ENCODE measurements around the gene CFAP251.

The CFAP251 gene

DNA sequence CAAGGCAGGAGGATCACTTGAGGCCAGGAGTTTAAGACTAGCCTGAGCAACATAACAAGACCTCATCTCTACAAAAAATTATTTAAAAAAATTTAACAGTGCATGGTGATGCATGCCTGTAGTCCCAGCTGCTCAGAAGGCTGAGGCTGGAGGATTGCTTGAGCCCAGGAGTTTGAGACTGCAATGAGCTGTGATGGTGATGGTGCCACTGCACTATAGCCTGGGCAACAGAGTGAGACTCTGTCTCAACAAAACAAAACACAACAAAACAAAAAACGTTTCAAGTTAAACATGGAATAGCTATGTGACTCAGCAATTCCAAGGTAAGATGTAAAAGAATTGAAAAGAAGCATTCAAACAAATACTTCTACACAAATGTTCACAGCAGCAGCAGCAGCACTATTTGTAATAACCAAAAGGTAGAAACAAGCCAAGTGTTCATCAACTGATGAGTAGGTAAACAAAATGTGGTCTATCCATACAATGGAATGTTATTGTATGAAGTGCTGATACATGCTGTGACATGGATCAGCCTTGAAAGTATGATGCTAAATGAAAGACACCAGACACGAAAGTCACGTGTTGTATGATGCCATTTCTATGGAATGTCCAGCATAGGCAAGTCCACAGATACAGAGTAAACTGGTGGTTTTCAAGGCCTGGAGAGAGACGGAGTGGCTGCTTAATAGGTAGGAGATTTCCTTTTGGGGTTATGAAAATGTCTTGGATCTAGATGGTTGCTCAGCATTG lies 31.4 kb downstream of the CFAP251 start:
- no peak for DNase-seq

DNA sequence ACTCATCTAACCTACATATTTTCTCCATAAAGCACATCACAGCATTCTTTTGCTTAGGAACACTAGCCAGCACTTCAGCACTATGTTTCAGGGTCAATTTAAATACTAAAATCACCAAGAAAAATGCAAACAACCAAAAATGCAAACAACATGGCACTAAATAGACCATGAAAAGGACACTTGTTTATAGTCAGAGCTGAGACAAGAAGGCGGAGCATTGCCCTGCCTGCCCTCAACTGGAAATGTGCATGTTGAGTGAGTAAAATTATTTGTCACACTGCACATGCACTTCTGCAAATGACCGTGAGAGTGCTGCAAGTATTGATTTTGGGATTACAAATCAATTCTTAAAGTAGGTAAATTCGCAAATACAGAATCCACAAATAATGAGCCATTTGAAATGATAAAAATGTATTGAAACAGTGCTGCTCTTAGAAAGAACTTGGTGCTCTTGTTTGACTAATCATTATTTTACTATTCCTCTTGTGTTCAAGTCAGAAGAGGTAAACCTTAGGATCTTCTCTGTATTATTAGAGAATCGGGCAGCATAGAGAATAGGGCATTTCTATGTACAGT lies 34.8 kb downstream of the CFAP251 start:
- DNase-seq = no peak

DNA sequence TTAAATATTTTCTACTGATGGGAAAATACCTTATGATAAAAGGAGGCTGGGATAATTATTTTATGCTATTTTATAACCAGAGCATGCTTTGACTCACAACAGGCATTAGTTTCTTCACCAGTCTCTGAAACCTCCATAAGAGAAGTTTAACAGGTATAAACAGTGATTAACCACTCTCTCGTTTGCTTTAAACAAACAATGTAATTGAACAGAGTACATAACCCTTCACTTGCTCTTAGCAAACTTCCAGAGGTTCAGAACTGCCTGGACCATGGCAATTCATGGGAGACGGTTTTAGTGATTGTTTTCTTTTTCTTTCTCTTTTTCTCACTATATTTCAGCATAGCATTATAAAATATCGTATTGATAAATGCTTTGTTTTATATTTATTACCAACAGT lies 35.3 kb downstream of the CFAP251 start:
- DNase-seq = no peak

DNA sequence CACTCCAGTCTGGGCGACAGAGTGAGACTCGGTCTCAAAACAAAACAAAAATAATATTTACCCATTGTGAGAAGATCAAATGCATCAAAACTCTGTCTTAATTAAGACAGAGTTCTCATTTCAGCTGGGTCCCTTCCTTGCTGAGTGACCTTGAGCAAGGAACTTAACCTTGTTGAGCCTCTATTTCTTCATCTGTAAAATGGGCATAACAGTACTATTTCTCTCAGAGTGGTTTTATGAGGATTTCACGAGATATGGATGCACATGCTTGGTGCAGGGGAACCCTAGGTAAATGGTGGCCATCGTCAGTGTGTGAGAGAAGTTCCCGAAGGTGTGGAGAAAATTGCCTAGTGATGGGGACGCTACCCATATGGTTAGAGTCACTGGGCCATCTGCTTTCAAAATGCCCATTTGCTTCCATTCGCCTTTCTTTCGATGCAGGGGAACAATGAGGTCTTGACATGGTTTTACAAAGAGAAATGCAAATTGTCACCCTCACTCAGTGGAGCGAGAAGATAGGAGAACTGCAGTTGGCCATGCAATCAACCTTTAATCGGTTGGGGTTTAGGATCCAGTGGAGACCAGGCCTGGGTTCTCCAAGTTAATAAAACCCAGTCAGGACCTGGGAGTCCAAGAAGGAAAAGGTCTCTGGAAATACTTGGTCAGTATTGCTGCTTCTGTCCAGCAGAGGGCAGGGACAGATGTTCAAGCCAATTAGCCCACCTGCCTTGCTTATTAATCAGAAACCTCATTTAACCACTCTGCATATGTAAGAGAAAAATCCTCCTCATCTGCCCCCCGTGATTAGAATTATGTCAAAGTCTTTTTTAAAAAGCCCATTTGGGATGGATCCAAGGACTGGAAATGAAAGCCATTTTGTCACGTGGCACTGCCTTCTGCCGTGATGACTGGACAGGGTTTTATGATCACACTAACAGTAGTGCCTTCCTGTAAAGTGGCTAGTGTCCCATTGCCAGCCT lies 37.2 kb downstream of the CFAP251 start:
- no peak for DNase-seq

DNA sequence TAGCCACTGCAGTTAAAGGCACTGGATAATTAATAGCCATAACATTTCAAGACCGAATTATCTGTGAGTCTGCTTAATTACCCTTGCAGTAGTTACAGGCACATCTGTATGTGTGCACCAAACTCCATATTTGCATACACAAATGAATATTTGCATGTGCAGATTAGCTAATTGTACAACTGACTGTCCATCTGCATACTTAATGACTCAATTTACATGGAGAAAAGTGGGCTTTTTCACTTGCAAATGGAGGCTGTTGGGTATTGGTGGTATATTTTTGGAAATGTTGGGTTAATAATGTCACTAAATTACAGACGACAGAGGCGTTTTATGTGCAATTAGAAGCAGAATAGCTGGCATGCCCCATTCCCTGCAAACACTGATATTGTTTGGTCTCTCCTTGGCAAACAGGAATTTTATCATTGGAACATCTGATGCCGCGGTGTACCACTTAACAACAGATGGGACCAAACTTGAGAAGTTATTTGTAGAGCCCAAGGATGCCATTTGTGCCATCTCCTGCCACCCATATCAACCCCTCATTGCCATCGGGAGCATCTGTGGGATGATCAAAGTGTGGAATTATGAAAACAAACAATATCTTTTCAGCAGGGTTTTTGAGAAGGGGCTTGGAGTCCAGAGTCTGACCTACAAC lies 39.6 kb downstream of the CFAP251 start:
- no peak for DNase-seq

DNA sequence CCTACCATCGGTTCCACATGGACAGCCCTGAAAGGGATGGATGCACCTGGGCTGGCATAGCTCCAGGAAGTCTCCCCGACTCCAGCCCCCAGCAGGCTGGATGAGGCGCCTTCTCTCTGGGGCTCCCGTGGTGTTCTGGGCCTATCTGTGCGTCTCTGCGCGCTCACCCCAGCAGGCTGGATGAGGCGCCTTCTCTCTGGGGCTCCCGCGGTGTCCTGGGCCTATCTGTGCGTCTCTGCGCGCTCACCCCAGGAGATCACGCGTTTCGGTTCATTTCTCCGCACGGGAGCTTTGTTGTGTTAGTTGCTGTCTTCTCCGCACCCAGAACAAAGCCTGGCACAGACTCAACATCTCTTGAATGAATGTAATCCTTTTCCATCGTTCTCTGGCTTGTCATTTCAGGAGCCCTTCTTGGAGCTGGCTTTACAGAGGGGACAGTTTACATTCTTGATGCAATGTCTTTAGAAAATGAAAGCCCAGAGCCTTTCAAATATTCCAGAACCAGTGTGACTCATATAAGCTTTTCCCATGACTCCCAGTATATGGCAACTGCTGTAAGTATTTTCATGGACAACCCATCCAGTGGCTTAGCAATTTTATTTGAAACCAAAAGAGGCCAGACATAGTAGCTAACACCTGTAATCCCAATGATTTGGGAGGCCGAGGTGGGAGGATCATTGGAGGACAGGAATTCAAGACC lies 40.3 kb downstream of the CFAP251 start:
- DNase-seq = no peak

DNA sequence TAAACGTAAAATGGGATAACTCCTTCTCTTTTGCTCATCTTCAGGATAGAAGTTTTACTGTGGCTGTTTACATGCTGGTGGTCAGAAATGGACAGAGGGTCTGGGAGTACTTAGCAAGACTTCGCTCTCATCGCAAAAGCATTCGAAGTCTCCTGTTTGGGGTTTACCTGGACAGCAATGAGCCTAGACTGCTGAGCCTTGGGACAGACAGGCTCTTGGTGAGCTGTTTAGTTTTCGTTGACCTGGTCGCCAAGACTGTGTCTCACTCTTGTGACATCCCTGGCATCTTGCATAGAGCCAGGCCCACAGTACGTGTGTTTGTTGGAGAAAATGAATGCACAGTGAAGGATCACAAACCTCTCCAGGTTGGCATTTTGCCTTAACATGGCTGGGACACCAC lies 42.1 kb downstream of the CFAP251 start:
- DNase-seq = no peak

DNA sequence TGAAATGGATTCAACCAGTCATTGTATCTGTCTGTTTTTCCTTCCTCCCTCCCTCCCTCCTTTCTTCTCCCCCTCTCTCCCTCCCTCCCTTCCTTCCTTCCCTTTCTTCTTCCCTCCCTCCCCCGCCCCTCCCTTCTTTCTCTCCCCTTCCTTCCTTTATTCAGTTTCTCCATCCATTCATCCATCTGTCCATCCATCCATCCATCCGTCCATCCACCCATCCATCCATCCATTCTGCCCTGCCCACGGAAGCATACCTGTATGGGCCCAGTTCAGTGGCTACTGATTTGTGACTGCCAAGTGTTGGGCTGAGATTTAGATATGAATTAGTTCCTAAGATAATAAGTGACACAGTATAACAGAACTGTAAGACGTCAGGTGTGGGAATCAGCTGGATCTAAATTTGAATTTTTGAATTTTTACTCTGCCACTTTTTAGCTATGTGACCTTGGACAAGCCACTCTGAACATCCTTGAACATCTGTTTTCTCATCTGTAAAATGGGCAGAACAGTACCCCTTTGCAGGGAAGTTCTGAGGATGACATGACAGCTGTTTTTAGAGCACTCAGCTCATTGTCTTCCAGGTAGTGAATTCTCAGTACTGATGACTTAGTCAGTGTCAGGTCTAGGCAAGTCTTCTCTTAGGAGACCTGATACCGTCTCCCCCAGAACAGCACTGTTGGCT lies 42.9 kb downstream of the CFAP251 start:
- DNase-seq = no peak

DNA sequence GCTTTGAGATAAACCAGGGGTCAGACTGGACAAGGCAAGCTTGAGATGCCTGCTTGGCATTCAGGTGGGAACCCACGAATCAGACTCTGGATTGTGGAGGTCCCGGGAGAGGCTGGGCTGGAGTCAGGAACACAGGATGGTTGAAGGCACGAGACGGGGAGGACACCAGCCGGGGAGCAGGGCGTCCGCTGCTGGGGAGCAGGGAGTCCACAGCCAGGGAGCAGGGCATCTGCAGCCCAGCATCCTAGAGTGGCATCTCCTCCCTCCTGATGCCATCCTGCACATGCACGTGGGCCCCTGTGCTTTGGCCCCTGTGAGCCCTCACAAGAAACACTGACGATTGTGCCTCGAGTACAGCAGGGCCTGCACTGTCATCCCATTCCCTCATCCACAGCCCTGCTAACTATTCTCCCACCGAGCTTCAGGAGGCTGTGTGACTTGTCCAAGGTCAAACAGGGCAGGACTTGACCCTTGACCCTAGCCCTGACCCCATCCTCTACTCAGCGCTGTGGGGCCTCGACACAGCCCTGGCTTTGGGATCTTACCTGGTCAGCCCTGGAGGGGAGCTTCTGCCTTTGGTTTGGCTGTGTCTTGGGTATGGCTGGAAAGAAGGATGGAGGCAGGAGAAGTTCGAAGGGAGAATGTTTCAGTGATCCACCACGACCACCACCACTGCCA lies 45.1 kb downstream of the CFAP251 start:
- DNase-seq = no peak

DNA sequence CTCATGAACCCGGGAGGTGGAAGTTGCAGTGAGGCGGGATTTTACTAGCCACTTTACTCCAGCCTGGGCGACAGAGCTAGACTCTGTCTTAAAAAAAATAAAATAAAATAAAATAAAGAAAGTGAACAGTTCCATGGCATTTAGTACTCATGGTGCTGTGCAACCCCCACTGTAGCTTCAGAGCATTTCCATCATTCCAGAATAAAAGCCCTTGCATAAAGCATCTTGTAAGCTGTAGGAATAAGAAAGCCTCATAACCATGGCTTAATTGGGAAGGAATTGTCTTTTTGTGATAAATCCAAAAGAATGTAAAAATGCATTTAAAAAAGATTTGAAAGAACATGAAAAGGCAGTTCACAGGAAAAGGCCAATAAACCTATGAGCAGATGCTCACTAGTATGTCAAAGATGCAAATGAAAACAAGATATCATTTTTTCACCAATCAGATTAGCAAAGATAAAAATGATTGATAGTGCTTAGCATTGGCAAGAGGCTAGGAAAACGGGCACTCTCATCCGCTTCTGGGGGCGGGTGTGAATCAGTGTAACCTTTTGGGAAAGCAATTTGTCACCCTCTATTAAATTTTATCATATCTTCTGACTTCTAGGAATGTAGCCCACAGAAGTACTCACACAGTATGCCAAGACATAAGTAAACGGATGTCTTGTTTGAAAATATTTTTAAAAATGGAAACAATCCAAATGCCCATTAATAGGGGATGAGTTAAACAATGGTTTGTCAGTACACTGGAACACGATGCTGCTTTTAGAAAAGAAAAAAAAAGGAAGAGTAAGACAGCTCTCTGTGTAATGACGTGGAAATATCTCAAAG lies 46.6 kb downstream of the CFAP251 start:
- DNase-seq = no peak

DNA sequence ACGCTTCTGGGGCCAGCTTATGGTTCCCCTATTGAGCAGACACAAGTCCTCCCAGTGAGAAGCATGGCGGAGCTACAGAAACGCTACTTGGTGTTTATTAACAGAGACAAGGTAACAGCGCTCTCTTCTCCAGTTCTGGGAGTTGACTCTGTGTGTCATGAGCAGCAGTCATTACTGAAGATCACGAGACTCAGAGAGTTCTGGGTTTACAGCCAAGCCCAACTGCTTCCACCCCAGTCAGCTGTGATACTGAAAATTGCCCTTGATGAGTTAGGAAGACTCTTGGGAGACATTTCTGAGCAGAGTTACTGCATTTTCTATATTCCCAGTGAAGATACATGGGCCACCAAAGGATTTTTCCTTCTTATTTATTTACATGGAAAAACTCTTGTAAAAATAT lies 48.6 kb downstream of the CFAP251 start:
- no peak for DNase-seq

DNA sequence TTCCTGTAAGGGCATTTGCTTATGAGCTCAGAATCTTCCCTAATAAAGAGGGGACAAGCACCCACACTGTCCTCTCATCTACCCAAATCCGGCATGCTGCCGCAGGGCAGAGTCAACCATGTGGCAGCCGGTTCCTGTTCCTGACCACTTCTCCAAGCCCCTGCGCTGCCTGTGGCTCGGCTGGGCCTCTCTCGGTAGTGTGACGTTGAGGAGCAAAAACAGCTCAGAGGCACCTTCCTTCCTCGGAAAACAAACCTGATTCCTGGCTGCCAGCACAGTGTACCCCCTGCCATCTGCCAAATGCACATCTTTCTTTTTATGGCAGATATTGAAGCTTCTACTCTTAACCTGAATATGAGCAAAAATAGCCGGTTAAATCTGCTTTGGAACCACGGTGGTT lies 50.5 kb downstream of the CFAP251 start:
- peak; percentile 13 to 39 for DNase-seq

DNA sequence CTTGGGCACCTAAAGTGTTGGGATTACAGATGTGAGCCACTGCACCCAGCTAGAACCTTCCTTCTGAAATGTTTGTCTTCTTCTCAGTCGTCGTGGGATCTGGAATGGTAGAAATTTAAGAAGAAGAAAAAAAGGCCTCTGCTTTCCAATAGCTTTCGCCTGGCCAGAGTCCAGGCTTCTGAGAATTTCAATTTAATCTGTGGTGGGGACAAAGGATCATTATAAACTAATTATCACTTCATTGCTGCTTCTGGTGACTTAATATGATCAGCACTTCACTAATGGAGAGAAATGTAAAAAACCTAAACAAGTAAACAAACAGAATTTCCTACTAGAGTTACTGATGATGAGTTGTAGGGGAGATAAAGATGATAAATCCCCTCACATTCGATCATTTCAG lies 51.3 kb downstream of the CFAP251 start:
- DNase-seq = no peak

DNA sequence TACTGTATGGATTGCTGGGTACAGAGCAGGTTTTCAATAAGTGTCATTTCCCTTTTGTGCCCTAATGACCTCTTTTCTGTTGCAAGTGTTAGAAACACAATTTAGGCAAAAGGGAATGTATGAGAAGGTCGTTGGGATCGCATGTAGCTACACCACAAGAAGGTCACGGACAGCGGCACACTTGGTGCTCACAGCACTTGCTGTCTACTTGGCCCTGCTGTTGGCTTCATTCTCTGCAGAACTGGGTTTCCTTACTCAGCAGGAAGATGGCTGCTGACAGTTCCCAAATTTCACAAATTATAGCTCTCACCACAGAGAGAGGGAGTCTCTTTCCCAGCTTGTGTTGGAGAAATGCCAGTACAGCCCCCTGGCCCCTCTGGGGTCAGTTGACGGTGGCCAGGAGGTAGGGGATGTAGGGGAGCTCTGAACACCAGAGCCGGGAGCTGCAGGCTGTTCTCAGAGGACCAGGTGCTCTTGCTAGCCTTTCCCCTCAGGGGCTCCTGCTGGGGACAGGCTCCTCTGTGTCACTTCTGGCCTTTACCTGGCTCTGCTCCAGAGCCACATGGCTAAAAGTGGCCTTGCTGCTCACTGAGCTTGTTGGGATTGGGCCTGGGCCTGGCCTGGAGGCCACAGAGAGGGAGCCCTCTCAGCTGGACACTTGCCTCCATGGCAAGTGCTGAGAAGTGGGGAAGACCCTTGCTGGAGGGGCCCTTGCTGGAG lies 52.3 kb downstream of the CFAP251 start:
- DNase-seq = no peak

DNA sequence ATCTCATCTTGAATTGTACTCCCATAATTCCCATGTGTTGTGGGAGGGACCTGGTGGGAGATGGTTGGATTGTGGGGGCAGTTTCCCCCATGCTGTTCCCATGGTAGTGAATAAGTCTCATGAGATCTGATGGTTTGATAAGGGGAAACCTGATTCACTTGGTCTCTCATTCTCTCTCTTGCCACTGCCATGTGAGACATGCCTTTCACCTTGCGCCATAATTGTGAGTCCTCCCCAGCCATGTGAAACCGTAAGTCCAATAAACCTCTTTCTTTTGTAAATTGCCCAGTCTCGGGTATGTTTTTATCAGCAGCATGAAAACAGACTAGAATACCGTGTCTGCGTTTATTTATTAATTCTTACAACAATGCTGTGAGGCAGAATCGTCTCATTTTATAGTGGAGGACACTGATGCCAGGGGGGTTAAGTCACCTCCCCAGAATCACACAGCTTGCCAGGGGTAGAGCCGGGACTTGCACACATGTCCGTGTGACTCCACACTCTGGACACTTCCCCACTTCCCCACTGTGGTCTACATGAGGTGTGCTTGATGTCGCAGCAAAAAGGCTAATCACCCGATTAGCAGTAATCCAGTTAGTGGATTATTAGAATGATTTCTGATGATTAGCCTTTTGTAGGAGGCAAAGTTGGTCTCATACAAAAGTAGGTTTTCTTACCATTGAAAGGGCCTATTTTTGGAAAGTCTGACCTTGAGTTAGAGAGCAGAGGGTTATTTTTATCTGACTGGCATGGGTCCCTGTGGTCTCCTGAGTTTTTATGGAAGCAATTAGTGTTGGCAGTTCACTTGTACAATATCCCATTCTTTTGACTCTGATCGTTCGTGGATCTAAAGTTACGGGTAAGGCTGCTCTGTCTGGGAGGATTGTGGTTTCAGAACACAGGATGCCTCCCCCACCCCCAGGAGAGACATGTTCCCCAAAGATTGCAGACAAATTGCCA lies 55.9 kb downstream of the CFAP251 start:
- no peak for DNase-seq

DNA sequence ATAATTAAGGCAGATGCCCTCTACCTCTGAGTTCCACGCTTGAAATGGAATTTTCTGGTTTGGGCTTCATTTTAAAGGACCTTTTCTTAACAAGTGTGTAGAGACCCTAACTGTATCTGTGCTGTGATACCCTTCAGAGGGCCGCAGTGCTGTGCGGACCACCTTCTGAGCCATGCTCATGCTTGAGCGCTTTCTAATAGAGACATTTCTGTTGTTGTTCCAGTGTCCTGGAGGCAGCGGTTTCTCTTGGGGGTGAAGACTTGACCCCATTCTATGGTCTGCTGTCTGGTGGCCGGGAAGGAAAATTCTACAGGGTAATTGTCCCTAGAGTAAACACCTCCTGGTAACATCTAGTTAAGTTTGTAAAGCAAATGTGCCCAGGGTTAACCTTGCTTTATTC lies 56.6 kb downstream of the CFAP251 start:
- no peak for DNase-seq

DNA sequence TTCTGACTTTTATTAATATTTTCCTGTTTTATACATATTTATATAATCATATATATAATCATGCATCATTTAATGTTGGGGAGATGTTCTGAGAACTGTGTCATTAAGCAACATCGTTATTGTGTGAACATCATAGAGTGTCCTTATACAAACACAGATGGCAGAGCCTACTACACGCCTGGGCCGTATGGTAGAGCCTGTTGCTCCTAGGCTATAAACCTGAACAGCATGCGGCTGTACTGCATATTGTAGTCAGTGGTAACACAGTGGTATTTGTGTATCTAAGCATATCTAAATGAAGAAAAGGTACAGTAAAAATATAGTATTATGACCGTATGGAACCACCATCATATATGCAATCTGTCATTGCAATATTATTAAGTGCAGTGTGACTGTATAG lies 58.6 kb downstream of the CFAP251 start:
- no peak for DNase-seq

DNA sequence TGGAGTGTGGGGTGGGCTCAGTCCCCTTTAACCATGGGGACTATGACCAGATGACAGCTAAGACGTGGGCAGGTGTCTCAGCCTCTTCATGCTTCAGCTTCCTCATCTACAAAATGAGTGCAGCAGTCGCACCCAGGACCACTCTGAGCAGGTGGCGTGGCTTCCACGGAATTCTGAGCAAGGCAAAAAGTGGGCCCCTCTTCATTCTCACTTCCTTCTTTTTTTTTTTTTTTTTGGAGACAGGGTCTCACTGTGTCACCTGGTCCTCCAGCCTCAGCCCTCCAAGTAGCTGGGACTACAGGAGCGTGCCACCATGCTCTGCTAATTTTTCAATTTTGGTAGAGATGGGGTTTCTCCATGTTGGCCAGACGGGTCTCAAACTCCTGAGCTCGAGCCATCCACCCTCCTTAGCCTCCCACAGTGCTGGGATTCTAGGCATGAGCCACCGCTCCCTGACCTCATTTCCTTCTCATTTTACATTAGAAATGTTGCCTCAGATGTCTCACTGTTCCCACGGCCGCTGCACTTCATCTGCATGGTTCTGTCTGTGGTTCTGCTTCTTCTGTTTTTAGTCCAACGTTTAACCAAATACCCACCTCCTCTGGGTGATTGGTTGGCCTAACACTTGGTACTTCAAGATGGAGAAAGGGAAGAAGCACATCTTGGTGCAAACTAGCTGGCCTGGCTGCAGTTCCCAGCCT lies 61.9 kb downstream of the CFAP251 start:
- DNase-seq = peak; percentile 19 to 60

All from CD4-positive, alpha-beta T cell treated with Interleukin-1 beta for 1 hour (primary cell).